Activated T-cell treated with anti-CD3 and anti-CD28 coated beads for 24 hours (primary cell): ENCODE results near the gene EPS15.
"Not testable (repeated sequence)": the region's sequence is repeated elsewhere in the genome, so short reads cannot be mapped to it uniquely, and the experiment has no call there.

ENCODE experiments used
- DNase-seq: peaks from one replicate; pipeline ENCODE4 v3.0.0-alpha.2; 2020; ENCODE audit warnings: low read depth

The EPS15 gene

DNA sequence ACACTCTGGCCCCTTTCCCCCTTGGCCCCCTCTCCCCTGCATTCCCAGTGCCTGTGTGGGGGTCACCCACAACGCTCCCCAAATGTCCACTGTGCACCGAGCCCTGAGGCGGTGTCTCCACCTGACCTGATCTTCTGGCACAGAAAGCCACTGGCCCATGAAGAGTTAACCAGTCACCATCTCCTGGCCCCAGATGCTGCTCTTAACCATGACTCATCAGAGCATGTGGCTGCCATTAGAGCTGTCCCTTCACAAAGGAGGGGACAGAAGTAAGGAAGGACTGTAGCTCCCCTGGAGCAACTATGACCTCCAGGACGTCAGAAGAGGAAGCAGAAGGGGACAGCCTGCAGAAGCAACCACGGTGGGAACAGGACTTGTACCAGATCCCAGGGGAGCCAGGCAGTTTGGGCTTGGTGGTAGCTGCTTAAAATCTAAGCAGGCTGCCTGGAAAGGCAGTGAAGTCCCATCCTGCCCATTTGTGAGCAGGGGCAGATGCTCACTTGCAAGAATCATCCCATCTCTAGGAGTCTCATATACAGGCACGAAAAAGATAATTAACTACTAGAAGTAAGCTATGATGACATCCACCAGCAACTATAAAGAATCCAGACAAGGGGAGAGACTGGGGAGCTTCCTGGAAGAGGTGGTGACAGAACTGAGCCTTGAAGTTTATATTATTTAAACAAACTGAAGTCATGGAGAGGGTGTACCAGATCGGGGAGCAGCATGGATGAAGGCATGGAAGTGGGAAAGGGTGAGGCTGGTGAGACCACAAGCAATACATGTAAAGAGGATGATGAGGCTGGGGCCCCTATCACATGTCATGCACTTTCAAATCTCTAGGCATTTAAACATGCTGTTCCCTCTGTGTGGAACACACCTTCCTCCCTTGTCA is 187.6 kb downstream of the EPS15 start:
- no peak for DNase-seq

DNA sequence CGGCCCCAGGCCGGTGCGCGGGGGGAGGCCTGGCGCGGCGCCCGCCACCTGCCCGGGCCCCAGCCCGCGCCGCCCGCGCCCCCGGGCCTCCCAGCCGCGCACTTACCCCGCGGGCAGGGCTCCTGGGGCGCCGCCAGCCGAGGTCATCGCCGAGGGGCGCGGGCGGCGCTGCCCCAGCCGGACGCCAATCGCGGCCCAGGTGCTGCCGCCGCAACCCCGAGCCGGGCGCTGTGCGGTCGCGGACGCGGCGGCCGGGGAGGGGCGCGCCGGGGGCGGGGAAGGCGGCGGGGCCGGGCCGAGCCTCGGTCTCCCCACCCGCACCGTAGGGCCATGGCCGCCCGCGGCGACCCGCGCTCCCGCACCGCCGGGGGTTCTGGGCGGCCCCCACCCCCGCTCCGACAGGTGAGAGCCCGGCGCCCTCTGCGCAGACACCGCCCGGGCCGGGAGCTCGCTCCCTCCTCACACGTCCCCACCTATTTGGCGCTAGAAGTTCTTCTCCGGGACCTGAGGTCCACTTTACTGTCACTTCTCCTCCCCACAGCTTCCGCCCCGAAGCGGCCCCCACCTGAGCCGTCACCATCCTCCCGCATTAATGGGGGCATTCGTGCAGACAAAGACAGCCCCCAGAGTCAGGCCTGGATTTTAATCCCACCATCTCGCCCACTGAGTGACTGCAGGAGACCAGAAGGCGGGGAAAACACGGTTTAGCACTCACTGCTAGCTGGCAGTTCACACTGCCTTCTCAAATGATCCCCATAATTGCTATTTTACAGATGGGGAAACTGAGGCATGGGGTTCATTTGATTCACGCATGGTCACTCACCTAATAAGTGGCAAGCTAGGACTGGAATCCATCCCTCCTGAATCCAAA is 188.5 kb downstream of the EPS15 start, which contains the start of gene TTC39A:
Gene TTC39A, minus strand, starts transcription at position 232 of the 871 bp plus-strand sequence. Its CDS starts 85 bp downstream, at position 147.
- DNase-seq, result no peak

DNA sequence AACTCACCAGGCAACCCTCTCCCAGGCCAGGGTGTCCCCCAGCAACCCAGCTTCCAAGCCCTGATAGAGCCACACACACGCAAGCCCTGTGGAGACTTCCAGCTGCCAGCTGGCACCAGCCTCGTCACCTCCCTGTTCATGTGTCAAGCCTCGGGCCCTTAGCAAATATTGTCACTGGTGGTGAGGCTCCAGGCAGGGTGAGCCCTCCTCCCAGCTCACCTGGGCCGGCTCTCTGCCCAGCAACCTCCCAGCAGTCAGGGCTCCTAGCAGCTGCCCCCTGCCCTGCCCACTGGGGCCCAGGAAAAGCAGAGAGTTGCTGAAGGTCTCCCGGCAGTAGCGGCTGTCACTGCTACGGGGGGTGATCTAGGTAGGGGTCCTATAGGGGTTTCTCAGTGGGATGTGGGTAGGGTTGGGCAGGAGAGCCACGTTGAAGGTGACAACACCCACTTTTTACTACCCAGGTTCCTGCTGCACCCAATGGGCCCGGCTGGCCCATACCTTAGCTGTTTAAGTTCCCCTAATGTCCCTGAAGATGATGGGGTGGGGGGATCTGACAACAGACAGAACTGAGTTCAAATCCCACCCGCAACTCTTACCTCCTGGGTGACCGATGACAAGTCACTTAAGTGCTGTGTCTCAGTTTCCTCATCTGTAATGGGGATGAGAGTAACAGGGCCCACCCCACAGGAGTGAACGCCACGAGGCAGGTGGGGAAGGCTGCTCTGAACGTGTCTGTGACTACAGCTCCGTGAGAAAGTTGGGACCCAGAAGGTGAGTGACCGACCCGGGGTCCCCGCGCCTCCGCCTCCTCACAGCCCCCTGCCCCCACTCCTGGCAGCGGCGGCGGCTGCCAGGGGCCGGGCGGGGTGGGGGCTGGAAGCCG is 189.4 kb downstream of the EPS15 start:
- DNase-seq, result no peak

DNA sequence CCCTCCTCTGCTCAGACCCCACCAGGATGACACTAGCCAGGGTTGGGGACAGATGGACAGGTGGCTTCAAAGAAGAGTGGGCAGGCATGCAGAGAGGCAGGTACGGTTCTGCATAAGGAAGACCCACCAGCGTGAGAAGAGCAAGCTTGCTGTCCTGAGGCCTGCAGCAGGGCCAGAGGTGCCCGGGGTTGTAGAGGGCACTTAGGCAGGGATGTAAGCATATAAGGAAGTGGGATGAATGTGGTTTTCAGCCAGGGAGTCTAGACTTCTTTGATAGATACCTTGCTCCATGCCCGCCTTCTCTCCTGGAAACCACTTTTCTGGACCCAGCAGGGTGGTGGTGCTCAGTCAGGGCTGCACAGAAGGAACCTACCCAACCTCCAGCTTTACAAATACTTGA is 190.1 kb downstream of the EPS15 start:
- DNase-seq, result no peak

DNA sequence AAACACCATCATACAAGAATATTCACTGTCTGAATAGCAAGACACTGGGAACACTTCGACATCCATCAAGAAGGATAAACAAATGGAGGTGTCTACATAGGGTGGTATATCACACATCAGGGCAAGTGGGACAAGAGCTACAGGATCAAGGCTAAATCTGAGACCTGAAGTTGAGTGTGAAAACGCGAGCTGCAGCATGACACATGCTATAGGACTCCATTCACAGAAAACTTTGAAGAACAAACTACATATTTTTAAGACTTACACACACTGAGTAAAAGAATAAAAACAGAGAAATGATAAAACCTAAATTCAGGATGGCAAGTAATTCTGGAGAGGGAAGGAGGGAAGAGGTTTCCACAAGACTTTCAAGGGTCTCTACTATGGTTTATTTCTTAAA is 190.8 kb downstream of the EPS15 start:
- no peak for DNase-seq

DNA sequence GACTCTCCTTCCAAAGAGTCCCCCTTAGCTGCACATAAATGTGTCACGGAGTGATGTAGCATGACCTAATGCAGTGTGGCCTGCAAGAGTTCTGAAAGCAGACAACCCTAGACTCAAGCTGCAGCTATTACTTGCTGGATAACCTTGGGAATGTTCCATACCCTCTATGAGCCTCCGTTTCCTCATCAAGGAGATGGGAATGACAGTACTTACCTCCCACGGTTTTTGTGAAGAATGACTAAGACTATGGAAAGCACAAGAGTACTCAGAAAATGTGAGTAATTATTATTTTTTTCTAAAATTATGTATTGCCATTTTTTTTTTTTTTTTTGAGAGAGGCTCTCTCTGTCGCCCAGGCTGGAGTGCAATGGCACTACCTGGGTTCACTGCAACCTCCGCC is 191.7 kb downstream of the EPS15 start:
- no peak for DNase-seq

DNA sequence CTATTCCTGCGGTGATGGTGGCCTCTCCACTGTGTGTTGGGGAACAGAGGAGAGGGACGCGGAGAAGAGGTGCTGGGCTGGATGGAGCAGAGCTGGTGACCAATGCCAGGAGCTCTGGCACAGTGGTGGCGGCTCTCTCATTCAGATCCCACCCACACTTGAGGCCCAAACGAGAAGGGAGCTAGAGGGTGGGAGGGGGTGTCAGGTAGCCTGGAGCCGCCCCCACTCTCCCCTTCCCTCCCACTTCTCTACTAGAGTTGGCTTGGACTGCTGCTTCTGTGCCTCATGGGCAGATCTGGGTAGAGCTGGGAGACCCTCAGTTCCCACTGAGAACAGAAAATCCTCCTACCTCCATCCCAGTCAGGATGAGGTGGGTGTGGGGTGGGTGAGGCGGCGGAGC is 192.2 kb downstream of the EPS15 start:
- no peak for DNase-seq

DNA sequence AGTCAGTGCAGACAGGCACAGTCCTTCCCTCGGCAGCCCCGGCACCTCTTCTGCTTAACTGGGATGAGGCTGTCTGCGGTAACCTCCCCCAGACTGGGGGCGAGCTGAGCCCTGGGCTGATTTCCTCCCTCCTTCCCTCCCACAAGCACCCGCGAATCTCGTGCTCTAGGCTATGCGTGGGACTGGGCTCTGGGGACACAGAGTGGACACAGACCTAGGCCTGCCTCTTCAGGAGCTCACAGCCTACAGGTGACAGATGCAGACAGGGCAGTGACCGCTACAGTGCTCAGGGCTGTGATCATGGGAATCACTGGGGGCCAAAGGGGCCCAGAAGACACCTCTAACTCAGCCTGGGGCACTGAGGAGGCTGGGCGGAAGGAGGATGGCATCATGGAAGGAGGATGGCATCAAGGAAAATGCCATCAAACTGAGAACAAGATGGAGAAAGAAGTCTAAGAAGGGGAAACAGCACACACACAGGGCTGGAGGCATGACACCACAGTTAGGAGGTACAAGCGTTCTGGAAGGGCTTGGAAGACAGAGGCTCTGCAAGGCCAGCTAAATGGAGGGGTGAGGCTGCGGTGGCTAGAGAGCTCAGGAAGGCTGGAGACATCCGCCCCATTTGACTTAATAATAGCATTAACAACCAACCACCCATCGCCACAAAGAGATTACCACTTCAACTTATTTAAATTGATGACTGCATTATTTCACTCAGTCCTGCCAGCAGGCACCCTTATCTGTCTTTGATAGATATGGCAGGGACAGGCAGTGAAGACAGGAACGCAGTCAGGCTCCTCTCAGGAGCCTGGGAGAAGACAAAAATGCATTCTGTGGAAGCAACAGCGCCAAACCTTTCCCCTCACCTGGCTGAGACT is 192.9 kb downstream of the EPS15 start:
- DNase-seq, result no peak

DNA sequence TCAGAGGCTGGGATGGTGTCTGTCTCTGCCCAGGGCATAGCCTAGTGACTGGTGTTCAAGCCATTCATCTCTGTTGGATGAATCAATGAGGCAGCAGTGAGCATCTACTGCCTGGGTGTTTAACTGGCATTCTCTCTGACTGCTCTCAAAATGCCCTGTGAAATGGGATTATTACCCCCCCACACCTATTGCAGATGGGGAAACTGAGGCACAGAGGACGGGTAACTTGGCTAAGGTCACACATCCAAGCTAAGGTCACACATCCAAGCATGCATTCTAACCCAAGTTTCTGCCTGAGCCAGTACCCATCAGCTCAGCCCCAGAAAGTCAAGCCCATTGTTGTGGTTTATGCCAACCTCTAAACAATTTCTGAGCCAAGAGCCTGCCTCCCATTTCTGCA is 193.7 kb downstream of the EPS15 start:
- no peak for DNase-seq

DNA sequence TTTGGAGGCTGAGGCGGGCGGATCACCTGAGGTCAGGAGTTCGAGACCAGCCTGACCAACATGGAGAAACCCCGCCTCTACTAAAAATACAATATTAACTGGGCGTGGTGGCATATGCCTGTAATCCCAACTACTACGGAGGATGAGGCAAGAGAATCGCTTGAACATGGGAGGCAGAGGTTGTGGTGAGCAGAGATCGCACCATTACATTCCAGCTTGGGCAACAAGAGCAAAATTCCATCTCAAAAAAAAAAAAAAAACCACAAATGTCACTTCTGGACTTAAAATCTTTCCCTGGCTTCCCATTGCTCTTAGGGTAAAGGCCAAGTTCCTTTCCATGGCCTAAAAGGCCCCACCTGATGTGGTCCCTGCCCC is 194.1 kb downstream of the EPS15 start:
- DNase-seq, result not testable (repeated sequence)

DNA sequence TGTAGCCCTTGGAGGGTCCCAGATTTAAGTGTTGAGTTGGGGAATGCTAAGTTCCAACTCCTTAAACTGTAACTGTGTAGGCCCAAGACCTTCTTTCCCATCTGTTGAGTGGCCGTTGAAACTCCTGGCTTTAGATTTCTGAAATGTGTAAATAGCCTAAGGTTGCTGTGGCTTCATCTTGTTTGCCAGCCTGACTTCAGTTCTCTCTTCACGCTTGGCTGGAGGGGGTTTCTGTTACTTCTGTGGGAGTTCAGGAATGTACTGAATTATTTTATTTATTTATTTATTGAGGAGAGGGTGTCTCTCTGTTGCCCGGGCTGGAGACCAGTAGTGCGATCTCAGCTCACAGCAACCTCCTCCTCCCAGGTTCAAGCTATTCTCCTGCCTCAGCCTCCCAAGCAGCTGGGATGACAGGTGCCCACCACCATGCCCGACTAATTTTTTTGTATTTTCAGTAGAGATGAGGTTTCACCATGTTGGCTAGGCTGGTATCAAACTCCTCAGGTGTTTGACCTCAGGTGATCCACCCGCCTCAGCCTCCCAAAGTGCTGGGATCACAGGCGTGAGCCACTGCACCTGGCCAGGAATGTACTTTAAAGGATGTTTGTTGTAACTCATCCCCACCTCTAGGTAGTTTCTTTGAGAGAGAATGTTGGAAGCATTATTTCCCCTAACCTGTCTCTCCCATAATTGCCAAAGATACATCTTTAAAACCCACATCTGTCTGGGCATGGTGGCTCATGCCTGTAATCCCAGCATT is 194.6 kb downstream of the EPS15 start:
- no peak for DNase-seq

DNA sequence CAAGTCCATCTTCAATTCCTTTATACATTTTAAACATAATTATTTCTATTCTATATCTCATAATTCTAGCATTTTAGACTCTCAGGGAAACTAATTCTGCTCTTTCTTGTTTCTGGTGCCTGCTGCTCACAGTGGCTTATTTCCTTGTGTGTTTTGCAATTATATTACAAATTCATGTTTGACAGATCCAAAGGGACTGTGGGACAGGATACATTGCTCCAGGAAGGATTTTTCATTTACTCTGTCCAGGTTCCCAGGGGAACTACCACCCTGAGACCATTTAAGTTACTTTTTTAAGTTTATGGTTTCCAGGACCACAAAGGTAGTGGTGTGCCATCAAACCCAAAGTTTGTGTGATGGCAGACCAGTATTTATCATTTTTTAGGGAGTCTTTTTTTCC is 195.3 kb downstream of the EPS15 start:
- DNase-seq, result no peak

DNA sequence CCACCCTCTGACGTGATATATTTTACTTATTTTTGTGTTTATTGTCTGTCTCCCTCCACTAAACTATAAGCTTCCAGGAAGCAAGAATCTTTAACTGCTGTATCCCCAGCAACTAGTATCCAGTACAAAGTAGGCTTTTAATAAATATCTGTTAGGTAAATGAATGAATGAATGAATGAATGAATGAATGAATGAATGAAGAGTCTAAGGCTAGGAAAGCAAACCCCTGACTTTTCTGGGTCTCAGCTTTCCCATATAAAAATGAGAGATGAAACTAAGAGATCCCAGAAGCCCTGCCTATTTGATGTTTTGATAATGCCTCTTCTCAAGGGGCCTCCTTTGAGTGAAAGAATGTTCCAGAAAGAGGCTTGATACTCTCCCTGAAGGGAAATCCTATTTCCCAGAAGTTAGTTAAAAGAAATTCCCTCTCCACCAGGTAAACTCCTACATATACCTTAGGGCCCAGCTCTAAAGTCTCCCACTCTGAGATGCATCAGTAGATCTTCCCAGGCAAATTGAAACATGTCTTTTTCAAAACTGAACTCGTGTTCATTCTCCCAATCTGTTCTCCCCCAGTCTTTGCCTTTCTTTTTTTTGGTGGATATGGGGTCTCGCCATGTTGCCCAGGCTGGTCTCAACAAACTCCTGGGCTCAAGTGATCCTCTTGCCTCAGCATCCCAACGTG is 196.5 kb downstream of the EPS15 start:
- no peak for DNase-seq

DNA sequence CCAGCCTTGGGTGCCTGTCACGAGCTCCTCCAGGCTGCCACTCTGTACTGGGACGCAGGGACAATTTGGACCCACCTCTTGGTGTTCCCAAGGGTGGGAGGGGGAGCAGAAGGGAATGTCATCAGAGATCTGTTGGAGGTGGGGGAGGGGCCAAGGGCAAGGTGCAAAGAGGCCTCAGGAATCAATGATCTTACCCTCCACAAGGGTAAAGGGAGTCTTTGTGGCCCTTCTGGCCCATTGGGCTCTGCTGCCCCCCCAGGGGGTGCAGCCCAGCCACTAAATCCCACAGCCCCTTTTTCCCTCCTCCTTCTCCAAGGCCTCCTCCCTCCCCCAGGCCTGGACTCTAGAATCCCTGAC is 197.2 kb downstream of the EPS15 start:
- DNase-seq, result no peak

DNA sequence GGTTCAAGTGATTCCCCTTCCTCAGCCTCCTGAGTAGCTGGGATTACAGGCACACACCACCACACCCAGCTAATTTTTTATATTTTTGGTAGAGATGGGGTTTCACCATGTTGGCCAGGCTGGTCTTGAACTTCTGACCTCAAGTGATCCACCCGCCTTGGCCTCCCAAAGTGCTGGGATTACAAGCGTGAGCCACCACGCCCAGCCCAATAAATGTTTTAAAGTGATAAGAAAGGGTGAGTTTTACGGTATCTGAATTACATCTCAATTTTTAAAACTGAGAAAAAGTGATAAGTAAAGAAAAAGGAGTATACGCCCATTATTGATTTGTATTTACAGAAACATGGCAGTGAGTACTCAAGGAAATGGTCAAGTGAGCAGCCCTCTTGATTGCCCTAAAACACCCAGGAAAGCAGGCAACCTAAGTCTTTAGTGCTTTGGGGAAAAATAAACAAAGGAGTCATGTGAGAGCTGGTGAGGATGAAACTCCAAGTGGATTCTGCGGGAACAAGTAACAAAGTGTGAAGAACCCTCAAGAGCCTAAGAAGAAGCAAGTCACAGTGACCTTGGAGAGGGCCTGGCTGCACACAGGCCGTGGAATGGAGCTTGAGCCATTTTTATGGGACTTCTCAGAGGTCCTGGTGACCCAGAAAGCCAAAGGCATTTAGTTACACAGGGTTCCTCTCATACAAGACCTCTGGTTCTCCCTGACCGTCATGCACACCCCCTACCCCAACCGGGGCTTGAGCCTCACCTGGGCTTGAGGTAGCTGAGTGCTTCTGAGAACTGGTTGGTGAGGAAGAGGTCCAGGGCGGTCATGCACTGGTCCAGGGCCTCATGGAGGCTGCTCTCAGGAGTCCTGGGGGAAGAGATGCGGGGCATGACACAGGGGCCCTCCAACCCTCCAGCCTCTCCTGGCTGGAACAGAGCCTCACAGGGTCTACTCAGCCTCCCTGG is 197.8 kb downstream of the EPS15 start:
- no peak for DNase-seq

DNA sequence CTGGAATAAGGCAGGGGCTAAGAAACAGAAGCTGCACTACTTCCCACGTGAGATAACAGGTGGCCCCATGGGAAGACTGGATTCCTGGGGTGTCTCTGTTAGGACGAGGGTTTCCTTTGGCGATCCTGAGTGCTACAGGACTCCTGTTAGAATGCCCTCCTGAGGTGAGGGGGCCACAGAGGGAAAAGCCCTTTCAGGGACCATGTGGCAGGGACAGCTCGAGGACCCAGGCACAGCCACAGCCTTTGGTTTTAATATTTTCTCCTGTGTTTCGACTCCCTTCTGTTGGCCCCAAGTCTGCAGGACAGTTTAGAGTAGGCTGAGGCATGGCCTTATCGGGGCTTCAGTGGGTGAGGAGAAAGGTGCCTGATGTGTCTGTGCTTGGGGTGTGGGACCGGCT is 201.3 kb downstream of the EPS15 start:
- DNase-seq, result no peak

DNA sequence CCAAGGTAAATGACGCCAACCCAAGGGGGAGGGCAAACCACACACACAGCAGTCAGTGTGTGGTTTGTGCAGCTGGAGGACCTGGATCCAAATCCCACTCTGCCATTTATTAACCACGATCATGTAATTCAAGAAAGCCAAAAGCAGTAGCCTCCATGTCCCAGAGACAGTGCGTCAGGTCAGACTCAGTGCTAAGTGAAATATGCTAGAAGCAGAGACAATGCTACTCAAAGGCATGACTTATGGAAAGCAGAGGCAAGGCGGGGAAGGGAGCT is 202.3 kb downstream of the EPS15 start:
- DNase-seq, result no peak

DNA sequence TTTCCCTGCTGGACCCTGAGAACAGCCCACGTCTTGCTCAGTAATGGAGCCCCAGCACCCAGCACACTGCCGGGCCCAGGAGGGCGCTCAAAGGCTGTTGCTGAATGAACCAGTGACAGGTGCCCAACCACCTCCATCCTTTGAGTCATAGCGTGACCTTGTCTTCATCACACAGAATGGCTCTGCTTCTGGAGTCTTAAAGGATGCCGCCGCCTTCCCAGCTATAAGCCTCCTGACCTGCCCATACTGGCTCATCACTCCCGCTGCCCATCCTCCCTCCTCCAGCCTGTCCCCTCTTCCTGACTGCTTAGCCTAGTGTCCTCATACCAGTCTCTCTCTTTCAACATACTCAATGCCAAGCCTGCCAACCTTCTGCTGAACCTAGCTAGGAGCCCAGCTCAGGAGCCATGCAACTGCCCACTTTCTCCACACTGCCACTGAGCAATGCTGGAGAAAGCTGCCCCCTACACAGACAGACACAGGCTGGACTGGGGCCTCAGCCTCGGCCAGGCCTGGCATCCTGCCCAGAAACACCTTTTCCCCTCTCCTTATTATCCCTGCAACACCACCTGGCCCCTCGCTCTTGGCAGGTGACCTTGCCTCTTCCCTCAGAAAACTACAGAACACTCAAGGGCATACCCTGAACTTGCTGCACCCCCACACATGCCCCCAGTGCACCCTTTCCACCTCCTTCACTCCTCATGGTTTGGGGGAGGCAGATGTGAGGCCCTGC is 202.8 kb downstream of the EPS15 start:
- DNase-seq, result no peak
